Mesenteric fat pad (tissue), 1 donor: ENCODE results near the gene PCP2. TPM values are rescaled to one million over a fixed set of nuclear protein-coding genes. Genes with fewer than 3 reads are reported as not detected.

ENCODE experiments used
- DNase-seq: peaks from one replicate; pipeline ENCODE4 v3.0.0-alpha.2; 2020; ENCODE audit warnings: low spot score
- microRNA-seq: library from miRNA; unstranded; fragments of <30 nt; microRNA quantifications from one replicate; pipeline ENCODE4 v1.2.0, GENCODE V29; 2020; ENCODE audit warnings: borderline number of aligned reads
- total RNA-seq: library from RNA; stranded (reverse); fragmentation: NEBNext Ultra II Directional; extraction: Animal tissue kit (Norgen Biotek cat#: 25700); gene quantifications from one replicate; pipeline ENCODE4 v1.2.1, GENCODE V29; 2021
- donor health status: DM: yes; HTN: yes; CAD: no.

The PCP2 gene
- total RNA-seq, 1 donor from 2014 or later: not detected

- no peak for DNase-seq
These were observed 32.8 kb downstream of the PCP2 start for GRCh38 chr19:7600721-7601120.

GRCh38 chr19:7598180-7598579 is 35.3 kb downstream of the PCP2 start:
- DNase-seq: no peak

- no peak for DNase-seq
These were observed 35.8 kb downstream of the PCP2 start for GRCh38 chr19:7597689-7598088.

DNA sequence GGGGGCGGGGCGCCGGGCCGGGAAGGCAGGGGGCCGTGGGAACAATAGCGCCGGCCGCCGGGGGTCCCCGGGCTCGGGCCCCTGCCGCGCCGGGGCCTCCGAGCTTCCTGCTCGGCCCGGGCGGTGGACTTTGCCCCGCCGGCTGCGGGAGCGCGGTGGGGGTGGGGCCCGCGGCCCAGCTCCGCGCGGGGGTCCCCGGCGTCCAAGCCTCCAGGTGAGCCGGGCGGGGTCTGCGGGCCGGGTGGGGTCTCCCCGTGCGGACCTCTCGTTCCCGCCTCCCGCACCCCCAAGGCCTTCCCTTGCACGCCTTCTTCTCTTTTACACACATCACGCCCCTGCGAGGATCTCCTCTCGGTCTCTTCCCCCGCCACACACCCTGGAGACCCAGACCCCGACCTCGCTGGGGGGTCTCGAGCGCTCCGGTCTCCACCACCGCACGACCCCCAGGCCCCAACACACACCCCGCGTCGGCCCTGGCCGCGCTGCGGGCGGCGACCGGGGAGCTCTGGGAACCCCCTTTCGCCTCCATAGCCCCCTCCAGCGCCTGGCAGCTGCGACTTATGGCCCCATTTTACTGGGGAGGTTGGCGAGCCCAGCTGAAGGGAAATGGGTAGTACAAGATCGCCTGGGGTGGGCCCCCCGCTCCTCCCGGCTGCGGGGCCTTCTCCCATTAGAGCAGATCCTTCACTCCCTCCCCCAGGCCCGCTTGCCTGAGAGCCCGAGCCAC is 37.1 kb downstream of the PCP2 start:
- DNase-seq: no peak

GRCh38 chr19:7595466-7596133 is 37.9 kb downstream of the PCP2 start, which contains the start of gene CAMSAP3:
TSS of gene CAMSAP3 (plus strand) at chr19:7595863. CDS start at chr19:7596003, 140 bp downstream.
- DNase-seq: no peak

GRCh38 chr19:7590256-7590655 is 43.3 kb downstream of the PCP2 start:
- no peak for DNase-seq

DNA sequence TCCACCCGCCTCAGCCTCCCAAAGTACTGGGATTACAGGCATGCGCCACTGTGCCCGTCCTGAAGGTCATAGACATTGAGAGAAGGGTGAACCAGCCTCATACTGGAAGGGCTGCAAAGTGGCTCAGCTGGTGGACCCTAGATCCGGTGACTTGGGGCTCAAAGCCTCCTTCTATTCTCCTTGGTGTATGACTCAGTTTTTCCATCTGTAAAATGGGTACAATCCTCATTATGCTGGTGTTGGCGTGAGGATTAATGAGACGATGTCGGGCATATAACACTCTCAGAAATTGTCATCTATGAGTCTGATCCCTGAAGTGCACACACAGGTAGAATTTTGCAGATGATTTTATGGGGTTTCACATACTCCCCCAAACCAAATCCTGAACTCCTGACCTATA is 43.7 kb downstream of the PCP2 start:
- no peak for DNase-seq

GRCh38 chr19:7582446-7582845 is 51.1 kb downstream of the PCP2 start:
- DNase-seq: no peak

Small RNA genes lying within 50 kb of the gene (microRNA-seq; reads per million reads assigned to microRNA genes)
- not detected for gene MIR6792

Other genes starting within 250 kb of the PCP2 start
- gene PEX11G, start 144.7 kb downstream of the PCP2 start, total RNA-seq: 3.5 TPM
- gene ZNF358, start 117.6 kb downstream of the PCP2 start, total RNA-seq: 59.1 TPM
- gene MCOLN1, start 111.1 kb downstream of the PCP2 start, total RNA-seq: 55.5 TPM
- gene PNPLA6, start 98.0 kb downstream of the PCP2 start, total RNA-seq: 84.8 TPM
- gene CAMSAP3, start 37.9 kb downstream of the PCP2 start, total RNA-seq: 0.32 TPM
- 19.5 TPM for gene XAB2, start 4.2 kb downstream of the PCP2 start, total RNA-seq
- 98.6 TPM for gene PET100, start 3.9 kb downstream of the PCP2 start, total RNA-seq
- gene STXBP2, start 3.4 kb upstream of the PCP2 start, total RNA-seq: 60.4 TPM
- 4.8 TPM for gene RETN, start 35.3 kb upstream of the PCP2 start, total RNA-seq
- gene MCEMP1, start 43.4 kb upstream of the PCP2 start, total RNA-seq: 9.1 TPM
- 107 TPM for gene TRAPPC5, start 47.1 kb upstream of the PCP2 start, total RNA-seq
- gene FCER2, start 68.4 kb upstream of the PCP2 start, total RNA-seq: 0.67 TPM
- gene CLEC4G, start 98.4 kb upstream of the PCP2 start, total RNA-seq: 10.1 TPM
- 63.5 TPM for gene CD209, start 113.8 kb upstream of the PCP2 start, total RNA-seq
- not detected for gene CLEC4M, start 129.5 kb upstream of the PCP2 start, total RNA-seq
- gene EVI5L, start 196.5 kb upstream of the PCP2 start, total RNA-seq: 15.4 TPM
- not detected for gene PRR36, start 240.7 kb upstream of the PCP2 start, total RNA-seq